NCI-H748 treated with DMSO at 0.1 percent for 48 hours (cell line): ENCODE results near the gene CNTF.

Source experiments
- DNase-seq: peaks from one replicate; lab custom pipeline; 2025; lab: John Stamatoyannopoulos, UW

The CNTF gene

DNA sequence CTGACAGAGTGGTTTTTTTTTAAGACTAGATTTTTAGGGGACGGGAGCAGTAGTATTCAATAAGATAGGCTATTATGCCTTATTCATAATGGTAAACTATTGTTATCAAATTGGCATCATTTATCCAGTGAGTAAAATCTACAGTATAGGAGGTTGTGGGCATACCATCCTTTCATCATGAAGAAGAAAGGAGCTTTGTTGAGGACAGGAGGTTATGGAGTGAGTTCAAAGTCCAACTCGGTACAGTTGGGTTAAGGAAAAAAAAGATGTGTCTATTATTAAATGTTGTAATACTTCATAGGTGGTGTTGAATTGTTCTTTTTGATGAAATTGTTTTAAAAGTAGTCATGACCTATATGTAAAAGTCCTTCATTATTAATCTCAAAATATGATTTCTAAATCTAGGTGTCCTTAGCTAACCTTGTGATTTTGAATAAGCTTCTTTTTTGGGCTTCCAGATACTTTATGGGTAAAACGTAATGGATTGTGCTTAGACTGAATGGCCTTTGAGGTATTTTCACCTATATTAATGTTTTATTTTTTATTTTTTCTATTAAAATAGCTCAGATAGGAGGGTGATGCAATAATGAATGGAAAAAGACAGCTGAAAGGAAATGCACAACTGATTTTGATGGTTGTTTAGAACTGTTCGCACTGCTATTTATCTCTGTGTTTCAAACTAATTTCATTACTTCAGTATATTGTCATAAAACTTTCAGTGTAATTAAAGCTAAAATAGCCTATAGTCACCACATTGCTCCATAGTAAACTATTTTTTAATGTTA lies 15.3 kb upstream of the CNTF start:
- DNase-seq: no peak

DNA sequence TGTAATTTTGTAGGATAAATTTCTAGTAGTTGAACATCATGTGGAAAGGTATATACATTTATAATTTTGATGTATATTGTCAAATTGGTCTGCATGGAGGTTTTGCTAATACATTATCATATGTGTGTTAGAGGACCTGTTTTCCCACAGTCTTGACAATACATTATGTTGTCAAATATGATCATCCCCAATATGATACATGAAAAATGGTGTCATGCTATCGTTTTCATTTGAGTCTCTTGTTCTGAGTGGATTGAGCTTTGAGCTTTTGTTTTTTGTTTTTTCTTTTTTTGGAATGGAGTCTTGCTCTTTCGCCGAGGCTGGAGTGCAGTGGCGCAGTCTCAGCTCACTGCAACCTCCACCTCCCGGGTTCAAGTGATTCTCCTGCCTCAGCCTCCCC lies 14.1 kb upstream of the CNTF start:
- DNase-seq: no peak

DNA sequence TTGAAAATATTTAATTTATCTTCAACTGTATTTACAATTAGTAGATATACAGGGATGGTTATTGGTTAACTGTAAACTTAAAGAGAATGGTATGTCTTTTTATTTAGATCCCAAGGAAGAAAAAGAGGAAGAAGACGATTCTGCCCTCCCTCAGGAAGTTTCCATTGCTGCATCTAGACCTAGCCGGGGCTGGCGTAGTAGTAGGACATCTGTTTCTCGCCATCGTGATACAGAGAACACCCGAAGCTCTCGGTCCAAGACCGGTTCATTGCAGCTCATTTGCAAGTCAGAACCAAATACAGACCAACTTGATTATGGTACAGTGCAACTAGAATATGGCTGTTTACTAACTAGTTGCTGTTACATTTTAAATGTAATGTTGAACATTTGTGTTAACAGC lies 12.7 kb upstream of the CNTF start:
- DNase-seq: no peak

DNA sequence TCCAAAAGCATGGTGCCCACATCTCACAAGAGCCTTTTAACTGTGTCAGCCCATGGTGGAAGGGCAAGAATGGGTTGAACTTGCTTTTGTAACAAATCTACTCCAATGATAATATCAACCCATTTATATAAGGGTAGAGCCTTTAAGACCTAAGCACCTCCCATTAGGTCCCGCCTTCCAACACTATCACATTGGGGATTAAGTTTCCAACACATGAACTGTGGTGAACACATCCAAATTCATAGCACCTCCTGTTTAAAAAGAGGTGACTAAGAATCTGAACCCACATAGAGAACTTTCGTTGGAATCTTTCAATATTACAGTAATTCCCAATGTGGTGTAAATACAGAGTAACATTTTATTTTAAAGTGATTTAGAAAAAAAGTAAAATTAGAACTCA lies 9.2 kb upstream of the CNTF start:
- no peak for DNase-seq

DNA sequence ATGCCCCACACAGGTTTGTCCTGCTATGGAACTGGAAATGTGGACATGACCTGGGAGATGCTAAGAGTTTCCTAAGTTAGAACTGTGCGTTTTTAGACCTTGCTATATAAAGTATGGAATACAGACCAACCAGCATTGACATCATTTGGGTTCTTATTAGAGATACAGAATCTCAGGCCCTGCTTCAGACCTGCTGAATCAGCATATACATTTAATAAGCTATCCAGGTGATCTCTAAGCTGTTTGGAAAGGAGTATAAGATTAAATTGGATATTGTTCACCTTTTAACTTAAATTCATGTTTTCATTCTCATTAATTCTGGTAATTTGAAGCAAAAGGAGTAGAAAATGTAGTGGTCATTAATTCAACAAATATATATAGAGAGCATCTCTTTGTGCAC lies 6.9 kb upstream of the CNTF start:
- DNase-seq: no peak

DNA sequence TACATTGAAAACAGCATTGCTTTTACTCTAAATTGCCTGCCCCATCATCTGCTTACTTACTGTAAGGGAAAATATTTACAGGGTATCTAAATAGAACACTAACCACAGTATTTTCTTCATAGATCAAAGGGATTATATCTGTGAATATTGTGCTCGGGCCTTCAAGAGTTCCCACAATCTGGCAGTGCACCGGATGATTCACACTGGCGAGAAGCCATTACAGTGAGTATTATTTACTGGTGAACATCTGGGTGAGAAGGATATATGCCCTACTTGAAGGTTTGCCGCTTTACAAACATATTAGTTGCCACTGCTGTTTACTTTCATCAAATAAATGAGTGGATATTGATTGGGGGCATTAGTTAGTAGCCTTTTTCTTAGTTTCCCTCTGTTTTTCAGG lies 5.9 kb upstream of the CNTF start:
- DNase-seq: no peak

DNA sequence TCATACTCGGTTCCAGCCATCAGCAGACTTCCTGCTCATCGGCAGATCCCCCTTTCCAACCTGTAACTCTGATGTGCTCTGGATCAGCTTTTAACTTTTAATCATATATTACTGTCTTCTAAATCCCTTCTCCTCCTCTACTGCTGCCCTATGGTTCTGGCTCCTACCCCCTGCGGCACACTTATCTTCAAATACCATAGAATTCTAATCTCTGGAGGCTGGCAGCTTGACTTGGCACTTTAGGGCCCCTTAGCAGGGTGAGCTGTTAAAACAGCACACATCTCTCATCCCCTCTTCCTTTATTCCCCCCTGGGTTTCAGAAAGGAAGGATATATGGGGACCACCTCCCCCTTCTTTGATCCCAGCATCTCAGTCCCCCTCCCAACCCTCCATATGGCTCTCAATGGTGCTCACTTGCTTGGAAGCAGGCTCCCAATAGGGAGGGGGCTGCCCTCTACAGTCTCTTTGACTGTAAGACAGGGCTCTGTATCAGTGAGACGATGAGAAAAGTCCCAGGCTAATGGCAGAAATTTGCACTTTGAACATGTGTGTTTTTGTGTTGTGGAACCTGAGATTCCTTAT lies 4.4 kb upstream of the CNTF start:
- DNase-seq: no peak

DNA sequence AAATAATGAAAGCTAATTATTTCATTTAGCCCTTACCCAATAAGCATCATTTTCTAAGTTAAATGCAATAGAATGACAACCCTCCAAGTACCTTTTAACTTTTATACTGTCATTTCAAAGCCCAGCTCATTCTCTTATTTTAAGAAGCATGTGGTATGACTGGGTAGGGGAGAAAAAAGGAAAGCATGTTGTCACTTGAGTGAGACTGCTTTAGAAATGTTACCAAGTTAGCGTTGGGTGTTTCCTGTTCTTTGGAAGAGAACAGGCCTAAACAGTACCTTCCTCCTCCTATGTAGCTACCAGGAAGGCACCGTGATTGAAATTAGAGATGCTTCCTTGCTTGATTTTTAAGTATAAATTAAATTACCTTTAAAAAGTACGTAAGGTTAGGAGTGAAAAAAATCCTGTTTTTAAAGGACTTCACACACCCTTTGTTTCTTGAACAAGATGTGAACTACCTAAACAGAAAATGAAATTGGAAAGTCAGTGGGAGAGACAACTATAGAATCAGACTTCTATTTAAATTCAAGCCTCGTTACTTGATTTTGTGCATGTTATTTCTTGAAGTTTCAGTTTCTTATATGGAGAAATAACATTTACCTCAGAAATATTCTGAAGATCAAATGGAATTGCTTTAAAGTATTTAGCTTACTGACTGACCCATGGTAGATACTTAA lies 741 bp upstream of the CNTF start:
- no peak for DNase-seq

DNA sequence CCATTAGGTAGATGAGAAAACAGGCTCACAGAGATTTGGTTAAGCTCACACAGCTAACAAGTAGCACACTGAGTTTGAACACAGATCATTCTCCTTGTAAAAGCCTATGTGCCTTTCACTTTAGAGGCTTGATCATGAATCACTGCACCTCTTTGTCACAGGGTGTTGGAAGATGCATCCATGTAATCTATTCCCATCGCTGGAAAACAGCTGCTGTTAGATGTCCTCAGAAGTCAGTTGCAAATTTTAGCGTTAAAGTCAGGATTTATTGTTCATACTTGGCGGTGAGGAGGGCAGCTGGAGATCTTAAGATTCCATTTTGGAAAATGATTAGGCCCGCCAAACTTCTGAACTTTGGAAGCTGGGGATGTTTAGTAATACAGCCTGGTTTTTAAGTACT lies 2.6 kb downstream of the CNTF start:
- DNase-seq: no peak

DNA sequence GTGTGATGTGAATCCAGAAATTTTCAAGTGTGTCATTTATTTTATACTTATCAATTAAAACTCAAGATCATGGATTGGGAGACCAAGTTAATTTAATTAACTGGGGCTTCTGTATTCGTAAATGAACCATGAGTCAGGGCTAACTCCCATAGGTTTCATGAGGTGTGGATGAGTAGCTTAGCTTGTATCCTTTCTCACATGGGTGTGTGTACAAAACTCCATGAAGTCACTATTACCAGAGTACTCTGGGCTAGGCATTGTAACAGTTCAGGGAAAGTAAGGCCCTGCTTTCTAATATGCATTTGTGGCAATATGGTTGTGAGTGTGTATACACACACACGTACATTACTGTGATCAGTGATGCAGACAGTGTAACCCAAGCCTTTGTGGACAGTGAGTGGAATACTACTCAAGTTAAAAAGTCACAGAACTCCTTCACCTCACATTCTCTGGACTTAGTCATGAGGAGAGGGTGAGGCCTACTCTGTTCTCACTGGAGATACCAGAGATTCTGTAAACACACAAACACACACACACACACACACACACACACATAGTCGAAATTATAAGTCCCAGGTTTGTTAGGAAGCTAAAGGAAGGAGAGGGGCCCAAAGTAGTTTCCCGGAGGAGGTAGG lies 3.5 kb downstream of the CNTF start:
- no peak for DNase-seq

DNA sequence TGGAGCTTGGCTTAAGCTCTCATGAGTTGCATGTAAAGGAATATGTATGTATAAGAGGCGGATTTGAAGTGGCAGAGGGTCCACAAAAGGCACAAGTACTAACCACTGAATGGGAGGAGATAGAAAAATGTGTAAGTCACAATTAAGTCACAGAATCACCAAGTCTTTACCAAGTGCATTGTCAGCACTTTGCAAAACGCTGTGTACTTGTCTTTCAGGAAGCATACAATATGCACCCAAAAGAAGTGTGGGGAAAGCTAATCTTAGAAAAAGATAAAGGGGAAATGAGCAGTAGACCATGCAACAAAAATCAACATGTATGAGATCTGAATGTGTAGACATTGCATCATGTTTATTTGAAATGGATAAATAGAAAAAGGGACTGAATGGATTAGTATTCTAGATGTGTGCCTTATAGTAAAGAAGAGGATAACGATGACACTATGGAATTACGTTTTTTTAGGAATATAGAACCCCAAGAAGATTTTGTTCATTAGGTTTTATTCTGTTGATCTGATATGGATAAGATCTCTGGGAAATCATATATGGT lies 4.5 kb downstream of the CNTF start:
- no peak for DNase-seq

DNA sequence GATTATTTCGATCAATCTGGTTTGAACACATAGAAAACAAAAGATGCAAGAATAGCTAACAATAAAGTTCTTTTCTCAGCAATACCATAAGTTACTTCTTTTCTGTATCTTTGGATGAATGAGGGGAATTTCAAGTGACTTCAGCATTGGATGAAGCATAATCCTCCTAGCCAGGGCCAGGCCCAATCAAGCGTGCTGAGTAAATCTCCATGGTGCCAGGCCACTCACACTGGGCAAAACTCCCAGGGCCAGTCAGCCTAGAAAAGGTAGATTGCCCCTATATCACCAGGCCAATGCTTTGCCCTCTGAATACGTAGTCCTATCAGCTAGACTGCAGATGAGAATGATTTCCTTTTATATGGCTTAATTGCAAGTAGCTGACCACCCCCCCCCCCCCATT lies 6.0 kb downstream of the CNTF start:
- DNase-seq: no peak

DNA sequence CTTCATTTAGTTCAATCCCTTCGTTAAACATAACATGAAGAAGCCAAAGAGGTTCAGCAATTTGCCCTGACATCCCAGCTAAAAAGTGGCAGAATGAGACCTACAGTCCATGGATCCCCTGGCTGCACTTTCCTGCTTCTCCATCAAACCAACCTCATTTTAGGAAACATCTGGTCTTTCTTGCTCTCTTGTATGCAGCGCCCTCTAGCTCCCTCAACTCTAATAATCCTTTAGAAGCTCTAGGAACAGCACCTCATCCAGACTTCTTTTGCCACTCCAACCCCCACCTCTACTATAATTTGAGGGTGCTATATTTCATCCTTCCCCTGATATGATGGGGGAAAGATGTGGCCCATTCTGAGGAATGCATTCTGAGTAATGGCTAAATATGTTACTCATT lies 7.4 kb downstream of the CNTF start:
- no peak for DNase-seq

DNA sequence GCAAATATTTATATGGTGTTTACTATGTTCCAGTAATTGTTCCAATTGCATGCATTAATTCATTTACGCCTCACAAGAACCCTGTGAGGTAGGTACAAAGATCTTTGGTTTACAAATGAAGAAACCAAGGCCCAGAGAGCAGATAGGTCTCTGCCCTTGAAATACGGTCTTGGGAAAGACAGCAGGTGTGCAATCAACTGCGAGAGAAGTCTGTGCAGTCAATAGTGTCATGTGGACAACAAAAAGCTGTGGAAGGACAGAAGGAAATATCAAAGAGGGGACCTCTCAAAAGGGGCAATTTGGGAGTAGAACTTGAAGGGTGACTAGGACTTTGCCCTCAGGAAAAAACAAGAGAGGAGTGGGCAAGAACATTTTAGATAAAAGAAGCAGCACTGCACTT lies 8.9 kb downstream of the CNTF start:
- no peak for DNase-seq

DNA sequence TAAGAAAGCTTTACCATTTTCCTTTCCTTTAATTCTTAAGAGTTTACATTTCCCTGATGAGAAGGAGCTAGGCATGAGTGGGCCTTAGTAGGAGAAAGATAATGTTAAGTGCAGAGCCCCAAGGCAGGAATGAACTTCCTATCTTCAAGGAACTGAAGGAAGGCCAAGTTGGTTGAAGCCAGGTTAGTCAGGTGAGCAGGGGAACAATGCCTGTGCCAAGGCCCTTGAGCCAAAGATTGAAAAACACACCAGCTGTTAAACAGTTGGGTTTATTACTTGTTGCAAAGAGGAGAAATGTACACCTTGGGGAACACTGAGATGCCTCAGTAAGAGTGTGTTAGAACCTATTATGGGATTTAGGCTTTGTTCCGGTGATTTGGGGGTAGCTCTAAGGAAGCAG lies 10.0 kb downstream of the CNTF start:
- no peak for DNase-seq

DNA sequence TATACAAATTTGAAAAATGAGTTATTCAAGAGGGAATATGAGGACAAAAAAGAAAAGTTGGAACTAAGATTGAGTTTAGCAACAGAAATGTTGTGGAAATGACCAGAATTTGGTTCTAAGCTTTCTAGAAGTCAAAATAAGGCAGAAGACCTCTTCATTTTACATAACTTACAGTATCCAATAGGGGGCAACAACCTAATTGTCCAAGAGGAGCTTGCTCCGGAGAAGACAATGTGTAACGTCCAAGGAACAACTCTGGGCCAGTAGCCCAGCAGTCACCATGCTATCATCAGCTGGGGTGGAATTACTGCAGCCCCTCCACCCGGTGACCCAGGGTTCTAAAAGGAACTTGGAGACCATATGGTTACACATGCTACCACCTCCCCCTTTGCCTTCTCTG lies 14.1 kb downstream of the CNTF start:
- DNase-seq: no peak

DNA sequence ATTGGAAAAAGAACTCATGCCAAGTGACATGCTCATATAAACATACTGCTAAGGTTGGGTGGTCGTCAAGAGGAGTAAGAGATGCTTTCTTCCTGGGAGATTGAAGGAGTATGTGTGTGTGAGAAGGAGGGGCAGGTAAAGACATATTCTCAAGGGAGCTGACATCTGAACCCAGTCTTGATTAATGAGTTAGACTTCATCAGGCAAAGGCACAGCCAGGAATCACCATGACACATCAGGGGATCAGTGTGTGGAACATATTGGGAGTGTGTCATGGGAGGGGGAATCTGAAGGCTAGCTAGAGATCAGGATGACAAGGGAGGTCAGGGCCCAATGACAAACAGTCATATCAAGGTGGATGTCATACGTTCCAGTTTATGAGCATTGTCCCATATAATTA lies 14.9 kb downstream of the CNTF start:
- no peak for DNase-seq

DNA sequence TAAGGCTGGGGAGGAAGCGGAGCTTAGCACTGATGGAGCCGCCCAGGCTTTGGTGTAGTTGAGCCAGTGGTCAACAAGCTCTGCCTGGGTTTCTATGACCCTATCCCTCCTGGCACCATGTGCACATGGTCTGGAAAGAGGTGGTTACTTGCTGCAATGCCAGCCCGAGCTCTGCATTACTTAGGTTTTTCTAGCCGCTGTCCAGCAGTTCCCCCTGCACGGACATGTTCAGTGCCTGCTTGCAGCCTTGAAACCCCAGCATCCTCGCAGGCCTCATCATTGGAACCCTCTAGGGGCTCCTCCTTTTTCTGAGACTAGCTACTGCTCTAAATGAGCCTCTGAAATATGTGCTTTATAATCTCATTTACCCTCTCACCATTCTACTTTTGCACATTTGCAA lies 16.6 kb downstream of the CNTF start:
- no peak for DNase-seq

DNA sequence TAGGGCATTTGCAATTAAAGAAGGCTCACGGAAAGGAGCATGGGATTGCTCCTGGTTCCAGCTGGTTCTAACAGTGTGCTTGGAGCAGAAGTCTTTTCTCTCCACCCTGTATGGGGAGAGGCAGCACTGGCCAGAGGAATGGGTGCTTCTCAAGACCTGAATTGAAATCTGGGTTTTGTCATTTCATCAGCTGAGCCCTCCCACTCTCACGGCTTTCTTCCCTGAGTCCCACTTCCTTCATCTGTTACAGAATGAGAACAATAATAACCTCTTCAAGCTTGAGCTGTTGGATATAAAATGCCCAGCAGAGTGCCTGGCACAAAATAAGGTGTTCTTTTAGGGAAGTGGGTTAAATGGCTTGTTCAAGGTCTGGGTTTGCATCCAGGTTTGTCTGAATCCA lies 17.2 kb downstream of the CNTF start:
- DNase-seq: no peak

DNA sequence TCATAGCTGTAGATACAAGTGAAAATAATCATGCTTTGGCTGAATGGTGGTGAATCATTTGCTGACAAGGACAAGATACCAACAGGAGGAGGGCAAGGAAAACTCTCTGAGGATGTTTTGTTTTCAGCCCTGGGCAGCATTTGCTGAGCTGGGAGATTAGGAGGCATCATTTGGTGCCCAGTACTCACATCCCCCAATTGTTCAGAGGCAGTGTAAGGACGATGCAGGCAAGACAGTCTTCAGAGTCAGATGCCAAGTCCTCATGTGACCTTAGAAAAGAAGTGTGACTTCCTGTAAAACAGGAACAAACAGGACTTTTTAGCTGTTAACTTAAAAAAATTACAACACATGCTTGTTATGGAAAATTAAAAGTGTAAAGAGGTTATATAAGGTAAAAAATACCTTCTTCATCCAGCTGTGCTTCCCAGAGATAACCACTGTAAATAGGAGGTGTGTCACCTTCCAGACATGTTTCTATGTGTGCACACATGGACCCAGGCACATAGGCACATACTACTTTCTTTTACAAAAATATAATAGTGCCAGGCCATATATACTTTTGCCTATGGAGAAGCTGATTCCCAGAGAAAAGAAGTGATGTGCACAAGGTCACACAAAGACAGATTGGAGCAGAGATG lies 18.0 kb downstream of the CNTF start:
- no peak for DNase-seq

DNA sequence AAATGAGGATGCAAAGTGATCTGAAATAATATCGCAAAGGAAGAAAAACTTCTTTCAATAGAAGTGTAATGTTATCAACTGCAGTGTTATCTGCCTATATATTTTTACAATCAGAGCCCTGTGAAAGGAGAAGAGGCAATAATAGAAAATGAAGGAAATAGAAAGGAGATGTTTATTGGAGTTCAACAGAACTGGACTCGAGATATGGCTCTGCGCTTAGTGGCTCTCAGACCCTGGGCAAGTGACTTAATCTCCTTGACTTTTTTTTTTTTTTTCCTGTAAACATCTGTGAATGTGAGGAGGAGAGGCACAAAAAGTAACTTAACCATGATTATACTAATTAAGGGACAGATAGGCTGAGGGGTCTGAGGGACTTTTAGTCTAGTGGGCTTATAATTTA lies 18.9 kb downstream of the CNTF start:
- DNase-seq: no peak

DNA sequence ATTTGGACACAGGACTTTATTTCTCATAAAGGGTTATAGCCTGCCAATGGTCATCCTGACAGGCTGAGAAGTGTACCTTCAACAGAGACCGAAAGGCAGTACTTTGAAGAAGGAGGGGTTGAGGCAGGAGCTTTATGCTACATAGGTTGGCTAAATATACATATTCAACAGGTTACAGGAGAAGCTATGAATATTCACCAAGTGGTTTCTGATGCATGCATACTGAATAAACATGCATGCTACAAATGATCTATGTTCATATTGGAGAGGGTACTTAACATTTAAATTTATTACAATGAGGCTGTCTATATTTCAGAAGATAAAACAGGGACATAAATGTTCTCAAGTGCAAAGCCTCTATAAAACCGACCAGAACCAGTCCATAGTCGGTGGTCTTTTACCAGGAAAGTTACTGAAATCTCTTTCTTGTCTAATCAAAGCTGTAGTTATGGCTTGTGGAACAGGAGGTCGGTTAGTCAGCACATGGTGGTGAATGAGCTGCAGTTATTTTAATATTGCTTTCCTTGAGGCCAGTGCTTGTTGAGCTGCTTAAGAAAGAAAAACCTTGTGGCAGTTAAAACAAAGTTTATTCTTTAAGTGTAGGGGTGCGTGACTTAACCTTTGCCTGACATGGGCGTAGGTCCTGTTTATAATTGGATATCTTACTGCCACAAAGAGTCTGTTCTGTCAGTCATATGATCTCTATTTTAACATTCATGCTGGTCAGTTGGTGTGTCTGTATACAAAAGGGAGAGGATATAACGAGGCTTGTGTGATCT lies 19.5 kb downstream of the CNTF start:
- DNase-seq: no peak
